ENCODE results near the gene PHLDB3. TPM values are rescaled to one million over a fixed set of nuclear protein-coding genes. Genes with fewer than 3 reads are reported as not detected.

PHLDB3 gene
- total RNA-seq, 1 experiment from 2014 or later: 9.0 TPM

GRCh38 chr19:43433358-43433673 lies 71.2 kb downstream of the PHLDB3 start:
- no peak for DNase-seq (ENCODE audit: low spot score)
- intact Hi-C loops (cut with micrococcal nuclease; ENCODE audit: unreplicated experiment): loop anchor here (5.0 kb wide), 1 partner anchor 84 kb away; no protein-coding TSS in a partner anchor
- BruUV-seq (replicated peaks): no TSS peak
- no peaks in the 10 kb centered on the region for H3K9me3 ChIP-seq (ENCODE audit: low read depth, low read length, poor library complexity, severe bottlenecking)
- POLR2A ChIA-PET (ENCODE audit: low non-redundant PET): no interaction called here
- H3K27me3 ChIP-seq (replicated peaks; ENCODE audit: insufficient read depth, low read depth, low read length, poor library complexity): no peaks in the 10 kb centered on the region
- no peaks in the 10 kb centered on the region for H3K4me1 ChIP-seq (ENCODE audit: insufficient read depth, low read length, poor library complexity, severe bottlenecking)
- H3K27ac ChIP-seq (ENCODE audit: low read depth, low read length, poor library complexity, severe bottlenecking): no peak overlapping the region
- TF ChIP-seq, protein P1, sequence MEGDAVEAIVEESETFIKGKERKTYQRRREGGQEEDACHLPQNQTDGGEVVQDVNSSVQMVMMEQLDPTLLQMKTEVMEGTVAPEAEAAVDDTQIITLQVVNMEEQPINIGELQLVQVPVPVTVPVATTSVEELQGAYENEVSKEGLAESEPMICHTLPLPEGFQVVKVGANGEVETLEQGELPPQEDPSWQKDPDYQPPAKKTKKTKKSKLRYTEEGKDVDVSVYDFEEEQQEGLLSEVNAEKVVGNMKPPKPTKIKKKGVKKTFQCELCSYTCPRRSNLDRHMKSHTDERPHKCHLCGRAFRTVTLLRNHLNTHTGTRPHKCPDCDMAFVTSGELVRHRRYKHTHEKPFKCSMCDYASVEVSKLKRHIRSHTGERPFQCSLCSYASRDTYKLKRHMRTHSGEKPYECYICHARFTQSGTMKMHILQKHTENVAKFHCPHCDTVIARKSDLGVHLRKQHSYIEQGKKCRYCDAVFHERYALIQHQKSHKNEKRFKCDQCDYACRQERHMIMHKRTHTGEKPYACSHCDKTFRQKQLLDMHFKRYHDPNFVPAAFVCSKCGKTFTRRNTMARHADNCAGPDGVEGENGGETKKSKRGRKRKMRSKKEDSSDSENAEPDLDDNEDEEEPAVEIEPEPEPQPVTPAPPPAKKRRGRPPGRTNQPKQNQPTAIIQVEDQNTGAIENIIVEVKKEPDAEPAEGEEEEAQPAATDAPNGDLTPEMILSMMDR (conservative IDR thresholded peaks at IDR 0.05; ENCODE audit: low read depth, low read length): no peak
- TF ChIP-seq EZH2 (IDR thresholded peaks at IDR 0.05; ENCODE audit: borderline replicate concordance, low read depth, low read length, poor library complexity, severe bottlenecking): no peak
- CTCF ChIA-PET: interaction anchor here (1.1 to 1.5 kb wide), 2 partner anchors 14 to 86 kb away, joined by 5 to 25 read pairs; no protein-coding TSS in a partner anchor
- no peaks in the 10 kb centered on the region for H3K36me3 ChIP-seq (ENCODE audit: insufficient read depth, low read length, poor library complexity, severe bottlenecking)
- no peak overlapping the region for H3K4me3 ChIP-seq (ENCODE audit: low read depth, low read length, poor library complexity, severe bottlenecking)

DNA sequence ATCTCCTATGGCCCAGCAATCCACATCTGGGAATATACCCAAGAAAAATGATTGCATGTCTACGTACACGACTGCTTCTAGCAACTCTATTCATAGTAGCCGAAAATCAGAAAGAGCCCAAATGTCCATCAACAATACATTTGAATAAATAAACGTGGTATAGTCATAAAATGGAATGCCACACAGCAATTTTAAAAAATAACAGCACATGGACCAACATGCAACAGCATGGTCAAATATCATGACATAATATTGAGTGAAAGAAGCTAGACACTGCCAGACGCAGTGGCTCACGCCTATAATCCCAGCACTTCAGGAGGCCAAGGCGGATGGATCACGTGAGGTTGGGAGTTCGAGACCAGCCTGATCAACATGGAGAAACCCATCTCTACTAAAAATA lies 73.6 kb downstream of the PHLDB3 start:
- CTCF ChIA-PET: interaction anchor here (0.6 to 1.1 kb wide), 2 partner anchors 20 to 88 kb away, joined by 3 to 7 read pairs; no protein-coding TSS in a partner anchor
- Histone ChIP-seq H3K27ac (ENCODE audit: low read depth, low read length, poor library complexity, severe bottlenecking) (no peak overlapping the region), H3K4me1 (ENCODE audit: insufficient read depth, low read length, poor library complexity, severe bottlenecking) (peaks cover 3% of the 10 kb centered on the region), H3K36me3 (ENCODE audit: insufficient read depth, low read length, poor library complexity, severe bottlenecking) (no peaks in the 10 kb centered on the region), H3K9me3 (ENCODE audit: low read depth, low read length, poor library complexity, severe bottlenecking) (no peaks in the 10 kb centered on the region), H3K27me3 (replicated peaks; ENCODE audit: insufficient read depth, low read depth, low read length, poor library complexity) (no peaks in the 10 kb centered on the region), H3K4me3 (ENCODE audit: low read depth, low read length, poor library complexity, severe bottlenecking) (no peak overlapping the region)
- BruUV-seq (replicated peaks): no TSS peak
- no peak for TF ChIP-seq EZH2 (IDR thresholded peaks at IDR 0.05; ENCODE audit: borderline replicate concordance, low read depth, low read length, poor library complexity, severe bottlenecking)
- TF ChIP-seq, protein P1 (conservative IDR thresholded peaks at IDR 0.05; ENCODE audit: low read depth, low read length): no peak
- POLR2A ChIA-PET (ENCODE audit: low non-redundant PET): no interaction called here
- intact Hi-C loops (cut with micrococcal nuclease; ENCODE audit: unreplicated experiment): loop anchor here (5.0 kb wide), 1 partner anchor 86 kb away; no protein-coding TSS in a partner anchor
- DNase-seq (ENCODE audit: low spot score): no peak

DNA sequence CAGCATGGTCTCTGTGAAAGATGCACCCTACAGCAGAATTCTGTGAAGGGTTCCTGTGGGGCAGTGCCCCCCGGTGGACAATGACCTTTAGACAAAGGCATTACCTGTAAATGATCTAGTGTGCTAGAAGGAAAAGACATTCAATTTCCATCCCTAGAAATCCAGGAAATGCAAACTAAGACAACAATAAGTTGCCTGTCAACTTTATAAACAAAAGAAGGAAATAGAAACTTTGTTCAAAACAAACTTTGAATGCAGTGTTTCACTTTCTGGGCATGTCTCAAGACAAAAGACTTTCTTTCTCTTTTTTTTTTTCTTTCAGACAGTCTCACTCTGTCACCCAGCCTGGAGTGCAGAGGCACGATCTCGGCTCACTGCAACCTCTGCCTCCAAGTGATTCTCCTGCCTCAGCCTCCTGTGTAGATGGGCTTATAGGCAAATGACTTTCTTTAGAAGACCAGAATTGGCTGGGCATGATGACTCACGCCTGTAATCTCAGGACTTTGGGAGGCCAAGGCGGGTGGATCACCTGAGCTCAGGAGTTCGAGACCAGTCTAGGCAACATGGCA lies 74.3 kb downstream of the PHLDB3 start:
- no peak for TF ChIP-seq EZH2 (IDR thresholded peaks at IDR 0.05; ENCODE audit: borderline replicate concordance, low read depth, low read length, poor library complexity, severe bottlenecking)
- TF ChIP-seq, protein P1 (conservative IDR thresholded peaks at IDR 0.05; ENCODE audit: low read depth, low read length): 0 out of 2 replicates have a peak, but pooled peaks have one; percentile 15
- Histone ChIP-seq H3K27ac (ENCODE audit: low read depth, low read length, poor library complexity, severe bottlenecking) (no peak overlapping the region), H3K36me3 (ENCODE audit: insufficient read depth, low read length, poor library complexity, severe bottlenecking) (no peaks in the 10 kb centered on the region), H3K4me1 (ENCODE audit: insufficient read depth, low read length, poor library complexity, severe bottlenecking) (peaks cover 6% of the 10 kb centered on the region), H3K9me3 (ENCODE audit: low read depth, low read length, poor library complexity, severe bottlenecking) (no peaks in the 10 kb centered on the region), H3K27me3 (replicated peaks; ENCODE audit: insufficient read depth, low read depth, low read length, poor library complexity) (no peaks in the 10 kb centered on the region), H3K4me3 (ENCODE audit: low read depth, low read length, poor library complexity, severe bottlenecking) (no peak overlapping the region)
- no peak for DNase-seq (ENCODE audit: low spot score)
- BruUV-seq (replicated peaks): no TSS peak
- POLR2A ChIA-PET (ENCODE audit: low non-redundant PET): no interaction called here
- intact Hi-C loops (cut with micrococcal nuclease; ENCODE audit: unreplicated experiment): loop anchor here (5.0 kb wide), 1 partner anchor 87 kb away; no protein-coding TSS in a partner anchor
- CTCF ChIA-PET: interaction anchor here (0.6 kb wide), 1 partner anchor 19 kb away, joined by 3 read pairs; no protein-coding TSS in a partner anchor

Measured in A673 (cell line).